T1000 (cell line): ENCODE data around the gene PDE5A.
"Not testable (repeated sequence)": the region's sequence is repeated elsewhere in the genome, so short reads cannot be mapped to it uniquely, and the experiment has no call there.

Experiments
- DNase-seq: peaks from one replicate; lab custom pipeline; 2025; ENCODE audit warnings: mixed read lengths; lab: John Stamatoyannopoulos, UW

The PDE5A gene

GRCh38 chr4:119628281-119629141 is at the start of gene PDE5A:
PDE5A (minus strand) TSS chr4:119628804; CDS start chr4:119628671, 133 bp downstream.
- peak; percentile 75 for DNase-seq

- no peak for DNase-seq
Observed at GRCh38 chr4:119676101-119676500, 47.5 kb upstream of the PDE5A start.

GRCh38 chr4:119675391-119675790 is 46.8 kb upstream of the PDE5A start:
- no peak for DNase-seq

- no peak for DNase-seq
Observed at GRCh38 chr4:119672938-119673337, 44.3 kb upstream of the PDE5A start.

- DNase-seq: no peak
Observed at GRCh38 chr4:119672086-119672485, 43.5 kb upstream of the PDE5A start.

GRCh38 chr4:119671205-119671604 is 42.6 kb upstream of the PDE5A start:
- no peak for DNase-seq

GRCh38 chr4:119667802-119668201 is 39.2 kb upstream of the PDE5A start:
- DNase-seq: no peak

GRCh38 chr4:119666653-119667091 is 38.1 kb upstream of the PDE5A start:
- DNase-seq: no peak

GRCh38 chr4:119665752-119666151 is 37.1 kb upstream of the PDE5A start:
- DNase-seq: no peak

- DNase-seq: no peak
Observed at GRCh38 chr4:119664168-119664907, 35.7 kb upstream of the PDE5A start.

GRCh38 chr4:119663160-119663788 is 34.7 kb upstream of the PDE5A start:
- no peak for DNase-seq

- not testable (repeated sequence) for DNase-seq
Observed at GRCh38 chr4:119662612-119663011, 34.0 kb upstream of the PDE5A start.

- DNase-seq: no peak
Observed at GRCh38 chr4:119661231-119661630, 32.6 kb upstream of the PDE5A start.

GRCh38 chr4:119659576-119659975 is 31.0 kb upstream of the PDE5A start:
- DNase-seq: no peak

GRCh38 chr4:119657111-119657611 is 28.6 kb upstream of the PDE5A start:
- no peak for DNase-seq

GRCh38 chr4:119656342-119656741 is 27.7 kb upstream of the PDE5A start:
- no peak for DNase-seq

- no peak for DNase-seq
Observed at GRCh38 chr4:119655111-119655837, 26.7 kb upstream of the PDE5A start.

- no peak for DNase-seq
Observed at GRCh38 chr4:119653990-119654389, 25.4 kb upstream of the PDE5A start.

GRCh38 chr4:119652998-119653397 is 24.4 kb upstream of the PDE5A start:
- no peak for DNase-seq

- DNase-seq: no peak
Observed at GRCh38 chr4:119648398-119648797, 19.8 kb upstream of the PDE5A start.

GRCh38 chr4:119647558-119647957 is 19.0 kb upstream of the PDE5A start:
- no peak for DNase-seq
